22Rv1 (cell line): ENCODE data around the gene ERC1.
"Not testable (repeated sequence)": the region's sequence is repeated elsewhere in the genome, so short reads cannot be mapped to it uniquely, and the experiment has no call there.

ENCODE experiments used
- H3K27ac ChIP-seq: fragments of 450-650 bp; 2 replicates; pipeline ENCODE4 v1.5.1; 2017
- CTCF ChIP-seq: fragments of 450-650 bp; IDR thresholded peaks from 2 replicates; pipeline ENCODE4 v1.5.1; 2017; ENCODE audit warnings: mild to moderate bottlenecking
- ZFX ChIP-seq: fragments of 450-650 bp; IDR thresholded peaks from 2 replicates; pipeline ENCODE4 v1.6.1; 2017; ENCODE audit warnings: antibody characterized with exemption, borderline replicate concordance

Gene ERC1

GRCh38 chr12:1185460-1186182, 194.6 kb downstream of the ERC1 start:
- H3K27ac ChIP-seq: no peak overlapping the region
- TF ChIP-seq CTCF (no peak), ZFX (no peak)

DNA sequence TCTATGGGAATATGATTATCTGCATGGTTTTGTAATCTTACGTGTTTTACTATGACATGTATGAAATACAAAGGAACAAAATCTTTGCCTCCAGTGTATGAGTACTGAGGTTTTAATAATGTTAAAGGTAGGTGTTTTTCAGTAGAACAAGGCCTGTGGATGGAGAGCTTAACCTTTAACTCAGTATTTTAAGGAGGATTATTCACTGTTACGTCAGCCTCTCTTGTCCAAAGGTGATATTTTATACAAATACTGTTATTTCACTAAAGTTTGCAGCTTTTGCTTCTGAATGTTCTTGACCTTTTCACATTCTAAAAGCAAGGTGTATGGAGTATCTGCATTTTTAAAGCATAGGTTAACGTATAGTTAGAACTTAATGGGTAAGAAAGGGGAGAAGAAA, 195.3 kb downstream of the ERC1 start:
- H3K27ac ChIP-seq: no peak overlapping the region
- TF ChIP-seq CTCF: no peak
- no peak for TF ChIP-seq ZFX

DNA sequence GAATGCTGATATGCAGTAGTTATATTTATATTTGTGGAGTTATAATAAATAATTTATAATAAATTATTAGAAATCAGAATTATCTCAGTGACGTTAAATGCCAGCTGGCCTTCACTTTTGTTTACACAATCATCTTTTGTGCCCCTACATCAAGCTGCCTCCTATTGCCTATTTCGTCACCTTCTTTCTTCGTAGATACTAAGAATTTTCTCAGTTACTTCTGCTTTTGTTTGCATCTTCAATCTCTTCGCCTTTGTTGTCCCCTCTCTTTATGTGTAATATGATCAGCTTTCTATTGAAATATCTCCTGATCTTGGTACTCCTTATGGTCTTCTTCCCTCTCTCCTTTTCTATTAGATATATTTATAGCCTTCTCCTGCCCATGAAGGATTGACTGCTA, 197.0 kb downstream of the ERC1 start:
- no peak overlapping the region for H3K27ac ChIP-seq
- TF ChIP-seq ZFX (no peak), CTCF (no peak)

DNA sequence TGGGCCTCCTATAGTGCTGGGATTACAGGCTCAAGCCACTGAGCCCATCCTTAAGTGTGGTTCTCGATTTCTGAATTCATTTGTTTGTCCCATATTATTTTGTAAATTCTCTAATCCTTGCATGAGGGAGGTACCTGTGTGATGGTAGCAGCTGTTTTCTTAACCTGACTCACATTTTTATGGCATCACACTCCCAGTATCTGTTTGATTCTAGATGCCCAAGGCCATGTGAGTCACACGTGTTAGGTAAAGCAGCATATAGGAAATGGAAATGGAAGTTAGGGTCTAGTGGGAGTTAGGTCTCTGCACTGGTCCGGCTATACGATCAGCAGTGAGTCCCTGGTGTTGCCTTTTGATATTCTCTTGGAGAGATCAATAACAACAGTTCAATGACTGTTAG, 198.1 kb downstream of the ERC1 start:
- TF ChIP-seq CTCF (no peak), ZFX (no peak)
- no peak overlapping the region for H3K27ac ChIP-seq

- TF ChIP-seq ZFX: no peak
- no peak for TF ChIP-seq CTCF
- no peak overlapping the region for H3K27ac ChIP-seq
Observed at GRCh38 chr12:1195513-1195912, 204.5 kb downstream of the ERC1 start.

- no peak overlapping the region for H3K27ac ChIP-seq
Observed at GRCh38 chr12:1197264-1198018, 206.4 kb downstream of the ERC1 start.

DNA sequence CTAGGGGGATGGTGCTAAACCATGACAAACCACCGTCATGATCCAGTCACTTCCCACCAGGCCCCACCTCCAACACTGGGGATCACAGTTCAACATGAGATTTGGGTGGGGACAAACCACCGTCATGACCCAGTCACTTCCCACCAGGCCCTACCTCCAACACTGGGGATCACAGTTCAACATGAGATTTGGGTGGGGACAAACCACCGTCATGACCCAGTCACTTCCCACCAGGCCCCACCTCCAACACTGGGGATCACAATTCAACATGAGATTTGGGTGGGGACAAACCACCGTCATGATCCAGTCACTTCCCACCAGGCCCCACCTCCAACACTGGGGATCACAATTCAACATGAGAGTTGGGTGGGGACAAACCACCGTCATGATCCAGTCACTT, 207.8 kb downstream of the ERC1 start:
- H3K27ac ChIP-seq: not testable (repeated sequence)

More at GRCh38 chr12:1197264-1198018, 206.4 kb downstream of the ERC1 start:
- TF ChIP-seq CTCF (no peak), ZFX (no peak)
